Bone marrow (tissue), 2 donors: ENCODE measurements around the gene BNC1.
A peak's percentile ranks its signal among the peaks of the same experiment; 100 is the strongest.
"Not testable (repeated sequence)": the region's sequence is repeated elsewhere in the genome, so short reads cannot be mapped to it uniquely, and the experiment has no call there.

Experiments
- DNase-seq, 2 donors: peaks; one replicate each; lab custom pipeline; 2025; lab: John Stamatoyannopoulos, UW

Gene BNC1

GRCh38 chr15:83248151-83249029 is 36.1 kb downstream of the BNC1 start:
- peak in 1 of 2 donors; percentile 12 for DNase-seq

DNA sequence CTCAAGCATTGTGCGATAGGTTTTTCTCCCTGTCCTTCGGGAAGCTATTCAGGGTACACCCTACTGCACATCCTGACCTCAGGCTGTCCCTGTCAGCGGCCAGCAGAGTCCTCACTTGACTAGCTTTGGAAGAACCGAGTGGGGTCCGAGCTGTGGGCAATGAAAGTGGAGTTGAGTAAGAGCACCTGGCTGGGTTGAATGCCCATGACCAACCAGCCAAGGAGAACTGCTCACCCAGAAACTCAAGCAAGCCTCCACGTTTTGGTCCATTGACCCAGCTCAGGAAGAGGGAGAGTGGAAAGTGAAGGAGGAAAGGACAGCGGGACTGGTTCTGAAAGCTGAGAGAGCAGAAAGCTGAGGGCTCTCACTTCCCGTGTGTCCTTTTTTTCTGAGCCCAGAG is 40.8 kb downstream of the BNC1 start:
- no peak for DNase-seq

DNA sequence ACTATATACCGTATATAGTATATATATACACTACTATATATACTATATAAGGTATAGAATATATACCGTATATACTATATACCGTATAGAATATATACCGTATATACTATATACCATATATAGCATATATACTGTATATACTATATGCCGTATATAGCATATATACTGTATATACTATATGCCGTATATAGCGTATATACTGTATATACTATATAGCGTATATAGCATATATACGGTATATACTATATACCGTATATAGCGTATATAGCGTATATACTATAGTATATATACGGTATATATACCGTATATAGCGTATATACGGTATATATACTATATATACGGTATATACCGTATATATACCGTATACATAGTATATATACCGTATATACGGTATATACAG is 54.2 kb downstream of the BNC1 start:
- no peak for DNase-seq

GRCh38 chr15:83225449-83225848 is 59.0 kb downstream of the BNC1 start:
- DNase-seq, result no peak

GRCh38 chr15:83221781-83222180 is 62.7 kb downstream of the BNC1 start:
- DNase-seq, result not testable (repeated sequence)

- DNase-seq, result no peak
Observed at GRCh38 chr15:83219026-83219425, 65.4 kb downstream of the BNC1 start.

GRCh38 chr15:83215306-83215705 is 69.2 kb downstream of the BNC1 start:
- DNase-seq, result no peak

- no peak for DNase-seq
Observed at GRCh38 chr15:83210619-83211018, 73.8 kb downstream of the BNC1 start.

- DNase-seq, result no peak
Observed at GRCh38 chr15:83209333-83209732, 75.1 kb downstream of the BNC1 start.

- DNase-seq, result no peak
Observed at GRCh38 chr15:83208367-83208661, 76.2 kb downstream of the BNC1 start.

- DNase-seq, result no peak
Observed at GRCh38 chr15:83207660-83208366, 76.7 kb downstream of the BNC1 start, which contains the start of gene HDGFL3. Gene HDGFL3 (minus strand): TSS chr15:83207823. CDS start chr15:83207414, 409 bp downstream.

DNA sequence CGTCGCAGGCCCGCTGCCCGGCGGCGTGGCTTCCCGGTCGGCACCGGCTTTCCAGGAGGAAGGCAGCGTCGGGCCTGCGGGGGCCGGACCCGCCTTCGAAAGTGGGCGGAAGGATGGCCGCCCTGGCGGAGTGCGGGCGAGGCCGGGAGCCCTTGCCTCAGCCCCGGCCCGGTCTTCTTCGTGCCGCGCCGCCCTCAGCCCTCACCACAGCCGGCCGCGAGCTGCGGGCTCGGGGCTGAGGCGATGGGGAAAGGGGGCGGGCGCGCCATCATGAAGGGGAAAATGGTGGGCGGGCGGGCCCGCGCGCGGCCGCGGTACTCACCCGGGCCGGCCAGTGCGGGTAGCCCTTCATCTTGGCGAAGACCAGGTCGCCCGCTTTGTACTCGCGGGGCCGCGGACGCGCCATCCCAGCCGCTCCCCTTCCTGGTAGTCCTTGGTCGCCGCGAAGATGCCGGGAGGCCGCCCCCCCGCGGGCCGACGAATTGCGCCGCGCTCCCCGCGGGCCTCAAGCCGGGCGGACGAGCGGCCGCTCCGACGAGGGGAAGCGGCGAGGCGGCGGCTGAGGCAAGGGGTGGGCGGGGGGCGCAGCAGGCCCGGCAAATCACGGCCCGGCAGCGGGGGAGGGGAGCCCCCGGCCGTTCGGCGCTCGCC is 77.3 kb downstream of the BNC1 start:
- no peak for DNase-seq

GRCh38 chr15:83206526-83207008 is 77.9 kb downstream of the BNC1 start:
- no peak for DNase-seq
